ENCODE data around the gene PIGBOS1.

Gene PIGBOS1

DNA sequence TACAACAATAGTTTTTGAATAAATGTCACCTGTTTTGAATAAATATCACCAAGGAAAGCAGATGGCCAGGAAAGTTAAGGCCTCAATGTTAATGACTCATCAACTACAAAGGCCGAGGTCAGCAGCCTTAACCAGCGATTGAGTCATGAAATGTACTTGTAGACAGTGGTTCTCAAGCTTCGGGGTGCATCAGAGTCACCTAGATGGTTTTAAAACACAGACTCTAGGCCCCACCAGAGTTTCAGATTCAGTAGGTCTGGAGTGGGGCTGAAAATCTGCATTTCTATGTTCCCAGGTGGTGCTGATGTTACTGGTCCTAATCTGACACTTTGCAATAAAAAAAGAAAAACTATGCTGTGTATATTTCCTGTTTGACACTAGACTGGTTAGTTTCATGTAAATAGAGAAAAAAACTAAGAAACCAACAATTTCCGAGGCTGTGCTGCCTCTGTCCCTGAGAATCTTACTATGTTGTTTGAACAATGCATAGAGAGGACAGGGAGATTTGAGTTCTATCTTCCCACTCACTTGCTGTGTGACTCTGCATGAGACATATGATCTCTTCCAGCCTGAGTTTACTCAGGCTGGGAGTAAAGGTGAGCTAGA lies 39.1 kb downstream of the PIGBOS1 start:
- H3K4me3 ChIP-seq (ENCODE audit: low read length): no peak overlapping the region
- TF ChIP-seq, protein P1, sequence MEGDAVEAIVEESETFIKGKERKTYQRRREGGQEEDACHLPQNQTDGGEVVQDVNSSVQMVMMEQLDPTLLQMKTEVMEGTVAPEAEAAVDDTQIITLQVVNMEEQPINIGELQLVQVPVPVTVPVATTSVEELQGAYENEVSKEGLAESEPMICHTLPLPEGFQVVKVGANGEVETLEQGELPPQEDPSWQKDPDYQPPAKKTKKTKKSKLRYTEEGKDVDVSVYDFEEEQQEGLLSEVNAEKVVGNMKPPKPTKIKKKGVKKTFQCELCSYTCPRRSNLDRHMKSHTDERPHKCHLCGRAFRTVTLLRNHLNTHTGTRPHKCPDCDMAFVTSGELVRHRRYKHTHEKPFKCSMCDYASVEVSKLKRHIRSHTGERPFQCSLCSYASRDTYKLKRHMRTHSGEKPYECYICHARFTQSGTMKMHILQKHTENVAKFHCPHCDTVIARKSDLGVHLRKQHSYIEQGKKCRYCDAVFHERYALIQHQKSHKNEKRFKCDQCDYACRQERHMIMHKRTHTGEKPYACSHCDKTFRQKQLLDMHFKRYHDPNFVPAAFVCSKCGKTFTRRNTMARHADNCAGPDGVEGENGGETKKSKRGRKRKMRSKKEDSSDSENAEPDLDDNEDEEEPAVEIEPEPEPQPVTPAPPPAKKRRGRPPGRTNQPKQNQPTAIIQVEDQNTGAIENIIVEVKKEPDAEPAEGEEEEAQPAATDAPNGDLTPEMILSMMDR (IDR thresholded peaks at IDR 0.05; ENCODE audit: insufficient read depth, low read depth, low read length, missing control alignments): no peak
- DNase-seq (ENCODE audit: low read depth): peak; percentile 66

DNA sequence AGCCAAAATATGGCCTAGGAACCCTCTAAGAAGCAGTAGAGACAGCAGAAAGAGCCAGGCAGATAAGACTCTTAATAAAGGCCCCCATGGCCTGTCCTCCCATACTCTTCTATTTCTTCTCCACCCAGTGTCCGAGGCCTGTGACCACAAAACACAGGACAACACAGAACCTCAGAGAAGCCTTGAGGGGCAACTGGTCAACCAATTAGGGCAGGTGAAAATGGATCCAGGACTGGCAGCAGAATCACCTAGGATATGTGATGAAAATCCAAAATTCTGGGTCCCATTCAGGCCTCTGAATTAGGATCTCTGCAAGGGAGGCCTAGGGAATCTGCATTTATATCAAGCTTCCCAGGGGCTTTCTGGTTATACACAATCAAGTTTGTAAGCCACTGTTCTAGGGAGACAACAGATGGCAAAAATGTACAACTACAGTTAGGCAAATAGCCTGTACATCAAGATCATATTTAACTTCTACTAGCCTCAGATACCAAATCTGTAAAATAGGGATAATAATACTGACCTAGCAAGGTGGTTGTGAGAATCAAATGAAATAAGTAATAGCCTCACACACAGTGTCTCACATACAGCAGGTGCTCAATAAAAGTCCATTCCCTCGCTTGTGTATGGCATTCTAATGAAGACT lies 39.7 kb downstream of the PIGBOS1 start:
- no peak overlapping the region for H3K4me3 ChIP-seq (ENCODE audit: low read length)
- TF ChIP-seq, protein P1 (IDR thresholded peaks at IDR 0.05; ENCODE audit: insufficient read depth, low read depth, low read length, missing control alignments): no peak
- no peak for DNase-seq (ENCODE audit: low read depth)

DNA sequence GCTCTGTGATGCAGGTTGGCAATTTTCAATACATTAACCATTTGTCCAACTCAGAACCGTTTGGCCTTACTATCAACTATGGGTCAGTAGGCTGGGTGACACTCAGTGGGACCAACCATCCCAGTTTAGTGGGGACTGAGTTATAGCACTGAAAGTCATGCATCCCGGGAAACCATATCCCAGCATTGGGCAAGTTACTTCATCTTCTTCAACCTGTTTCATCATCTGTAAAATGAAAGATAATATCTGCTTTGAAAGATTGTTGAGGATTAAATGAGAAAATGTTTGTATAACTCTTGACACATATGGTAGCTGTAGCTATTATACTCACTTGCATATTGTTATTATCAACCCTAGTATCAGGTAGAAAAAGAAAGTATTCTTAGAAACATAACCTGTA lies 41.2 kb downstream of the PIGBOS1 start:
- no peak overlapping the region for H3K4me3 ChIP-seq (ENCODE audit: low read length)
- no peak for DNase-seq (ENCODE audit: low read depth)
- TF ChIP-seq, protein P1 (IDR thresholded peaks at IDR 0.05; ENCODE audit: insufficient read depth, low read depth, low read length, missing control alignments): no peak

DNA sequence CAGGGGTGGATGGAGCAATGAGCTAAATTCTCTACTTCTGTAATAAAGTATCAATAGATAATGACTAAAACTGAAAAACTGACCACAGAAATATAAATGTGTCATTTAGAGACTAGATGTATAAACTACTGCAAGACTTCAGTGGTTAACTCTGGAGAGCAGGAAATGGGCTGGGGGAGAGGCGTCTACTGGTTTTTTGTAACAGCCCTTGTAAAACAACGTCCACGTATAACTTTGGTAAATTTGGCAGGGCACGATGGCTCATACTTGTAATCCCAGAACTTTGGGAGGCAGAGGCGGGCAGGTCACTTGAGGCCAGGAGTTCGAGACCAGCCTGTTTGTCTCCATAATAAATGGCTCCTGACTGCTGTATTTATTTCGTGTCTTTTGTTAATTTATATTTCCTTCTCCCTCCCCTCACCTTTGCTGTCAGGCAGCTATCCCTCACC lies 41.8 kb downstream of the PIGBOS1 start:
- TF ChIP-seq, protein P1 (IDR thresholded peaks at IDR 0.05; ENCODE audit: insufficient read depth, low read depth, low read length, missing control alignments): no peak
- H3K4me3 ChIP-seq (ENCODE audit: low read length): no peak overlapping the region
- no peak for DNase-seq (ENCODE audit: low read depth)

DNA sequence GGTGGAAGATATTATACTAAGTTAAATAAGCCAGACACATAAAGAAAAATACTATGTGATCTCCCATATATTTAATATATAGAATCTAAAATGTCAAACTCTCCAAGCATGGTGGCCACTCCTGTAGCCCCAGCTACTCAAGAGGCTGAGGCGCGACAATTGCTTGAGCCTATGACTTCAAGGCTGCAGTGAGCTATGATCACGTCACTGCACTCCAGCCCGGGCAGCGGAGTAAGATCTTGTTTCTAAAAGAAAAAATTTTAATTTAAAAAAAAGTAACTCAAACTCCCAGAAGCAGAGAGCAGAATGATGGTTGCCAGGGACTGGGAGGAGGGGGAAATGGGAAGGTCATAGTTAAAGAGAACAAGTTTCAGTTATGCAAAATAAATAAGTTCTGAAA lies 42.6 kb downstream of the PIGBOS1 start:
- H3K4me3 ChIP-seq (ENCODE audit: low read length): no peak overlapping the region
- no peak for DNase-seq (ENCODE audit: low read depth)
- TF ChIP-seq, protein P1 (IDR thresholded peaks at IDR 0.05; ENCODE audit: insufficient read depth, low read depth, low read length, missing control alignments): no peak

DNA sequence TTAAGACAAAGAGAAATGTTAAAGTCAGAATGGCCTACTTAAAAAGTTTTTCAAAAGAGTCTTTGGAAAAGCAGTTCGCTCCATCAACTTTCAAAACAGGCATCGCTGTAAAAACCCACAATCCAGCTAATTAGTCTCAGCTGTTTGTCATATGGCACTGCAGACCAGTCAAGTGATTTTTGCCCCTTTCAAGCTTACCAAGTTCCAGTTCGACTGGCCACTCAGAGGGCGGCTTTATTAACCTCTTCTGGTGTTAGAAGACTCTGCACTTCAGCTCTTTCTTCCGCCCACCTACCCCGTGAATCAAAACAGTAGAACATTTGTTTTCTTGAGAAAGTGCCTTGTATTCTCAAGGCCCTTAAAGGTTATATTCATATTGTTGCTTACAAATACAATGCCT lies 48.6 kb downstream of the PIGBOS1 start:
- no peak overlapping the region for H3K4me3 ChIP-seq (ENCODE audit: low read length)
- no peak for DNase-seq (ENCODE audit: low read depth)
- TF ChIP-seq, protein P1 (IDR thresholded peaks at IDR 0.05; ENCODE audit: insufficient read depth, low read depth, low read length, missing control alignments): no peak

Data from epithelial cell of esophagus (primary cell).